ENCODE measurements around the gene CCN6. TPM values are rescaled to one million over a fixed set of nuclear protein-coding genes. Genes with fewer than 3 reads are reported as not detected.
A peak's percentile ranks its signal among the peaks of the same experiment; 100 is the strongest.

CCN6 gene
- total and polyA plus RNA-seq, 8 donors, result not detected

- no peaks in the 10 kb centered on the region for H3K4me1 ChIP-seq
- H3K9me3 ChIP-seq, result no peaks in the 10 kb centered on the region
- no peak overlapping the region for H3K4me3 ChIP-seq
- intact Hi-C loops (cut with DNase I), result no loop called here
- FAIRE-seq (no peak), ATAC-seq (no peak), DNase-seq (no peak)
- 75 to 80% methylated on average over 3 of the region's 3 CpGs for WGBS, 2 donors
- H3K27ac ChIP-seq, result no peak overlapping the region
- no peak for TF ChIP-seq CTCF (IDR thresholded peaks at IDR 0.05)
- no peaks in the 10 kb centered on the region for H3K27me3 ChIP-seq
- H3K36me3 ChIP-seq, result no peaks in the 10 kb centered on the region
These were observed 25.8 kb upstream of the CCN6 start for GRCh38 chr6:112027942-112028674.

GRCh38 chr6:112029045-112029822 is 24.7 kb upstream of the CCN6 start:
- Histone ChIP-seq H3K4me1 (no peaks in the 10 kb centered on the region), H3K27ac (no peak overlapping the region), H3K4me3 (no peak overlapping the region), H3K36me3 (no peaks in the 10 kb centered on the region), H3K9me3 (no peaks in the 10 kb centered on the region), H3K27me3 (no peaks in the 10 kb centered on the region)
- 59 to 63% methylated on average over 15 of the region's 15 CpGs for WGBS, 2 donors
- TF ChIP-seq CTCF (IDR thresholded peaks at IDR 0.05), result peak; percentile 48 to 50 (median 50)
- peak in 3 of 4 donors; percentile 67 to 79 (median 72) for ATAC-seq
- intact Hi-C loops (cut with DNase I), result no loop called here
- no peak for FAIRE-seq
- peak in 4 of 6 donors; percentile 46 to 82 (median 64) for DNase-seq

- no peaks in the 10 kb centered on the region for H3K9me3 ChIP-seq
- DNase-seq (no peak), FAIRE-seq (no peak), ATAC-seq (no peak)
- no peak for TF ChIP-seq CTCF (IDR thresholded peaks at IDR 0.05)
- H3K27ac ChIP-seq, result no peak overlapping the region
- no peaks in the 10 kb centered on the region for H3K36me3 ChIP-seq
- H3K4me3 ChIP-seq, result no peak overlapping the region
- no peaks in the 10 kb centered on the region for H3K4me1 ChIP-seq
- H3K27me3 ChIP-seq, result no peaks in the 10 kb centered on the region
- 68 to 85% methylated on average over 6 to 7 of the region's 7 CpGs for WGBS, 2 donors
- intact Hi-C loops (cut with DNase I), result loop anchor here in 1 of 3 donors (10.0 kb wide), 1 partner anchor 316 kb away; no protein-coding TSS in a partner anchor
These were observed 23.5 kb upstream of the CCN6 start for GRCh38 chr6:112030206-112030960.

- no peaks in the 10 kb centered on the region for H3K4me1 ChIP-seq
- no peak for FAIRE-seq
- intact Hi-C loops (cut with DNase I), result loop anchor here in 1 of 3 donors (10.0 kb wide), 1 partner anchor 316 kb away; no protein-coding TSS in a partner anchor
These were observed 22.8 kb upstream of the CCN6 start for GRCh38 chr6:112030961-112031660.

More at GRCh38 chr6:112030961-112031660, 22.8 kb upstream of the CCN6 start:
- ATAC-seq (peak in 2 of 4 donors; percentile 29 to 32), DNase-seq (no peak)
- Histone ChIP-seq H3K27me3 (no peaks in the 10 kb centered on the region), H3K4me3 (no peak overlapping the region), H3K27ac (no peak overlapping the region), H3K36me3 (no peaks in the 10 kb centered on the region), H3K9me3 (no peaks in the 10 kb centered on the region)
- WGBS, 2 donors, result 24 to 33% methylated on average over 3 of the region's 3 CpGs
- no peak for TF ChIP-seq CTCF (IDR thresholded peaks at IDR 0.05)
